K562 (cell line): ENCODE data around the gene CDC42SE2. TPM values are rescaled to one million over a fixed set of nuclear protein-coding genes. Genes with fewer than 3 reads are reported as not detected.

Experiments used
- ATAC-seq: fragments of 200-7000 bp; cut with Tn5 transposase; 3 replicates; pipeline ENCODE4 v1.9.1; 2020; ENCODE audit warnings: moderate library complexity
- BruUV-seq: library from RNA; stranded (reverse); fragments of 400-500 nt; replicated peaks from 2 replicates; lab custom pipeline; 2021; lab: Mats Ljungman, UMichigan
- CTCF ChIA-PET: fragments of 300-600 bp; formaldehyde crosslinking; extraction: SDS; loops from one replicate; lab custom pipeline; 2021; ENCODE audit warnings: low intra/inter-chr PET ratio; lab: Yijun Ruan, JAX
- POLR2A ChIA-PET: fragments of 300-600, 350-650 bp; sonication (Branson Sonifier 250); formaldehyde crosslinking; extraction: SDS; loops from one replicate; lab custom pipeline; 2021; ENCODE audit warnings: antibody characterized with exemption, inconsistent platforms; lab: Yijun Ruan, JAX
- DNase-seq, 4 experiments: peaks; one replicate each; pipeline versions ENCODE4 v3.0.0 to v3.0.0-alpha.2; 2011 to 2018; ENCODE audit warnings: low spot score in 3 of 4, mixed read lengths in 3 of 4; ENCODE audit errors: extremely low read depth in 1 of 4
- FAIRE-seq: peaks from 2 replicates; lab custom pipeline; 2011; peaks lifted over from hg19 to GRCh38; lab: Jason Lieb, UNC
- H2AFZ ChIP-seq: 2 replicates; pipeline ENCODE4 v1.6.0; 2011; ENCODE audit warnings: low read depth, low read length, control low read depth, inconsistent platforms
- H3K27ac ChIP-seq: fragments of 200-600 bp; 3 replicates; pipeline ENCODE4 v1.8.0; 2011; ENCODE audit warnings: low read depth, mild to moderate bottlenecking, control low read depth, inconsistent platforms, low read length, moderate library complexity, mixed read lengths; ENCODE audit errors: extremely low read depth
- H3K27me3 ChIP-seq, 2 experiments: fragments of 300-600 bp in 1 of 2; 2 replicates in 1 of 2; 3 replicates in 1 of 2; pipeline versions ENCODE4 v1.6.0 to v1.8.0; 2011; ENCODE audit warnings: inconsistent platforms in 2 of 2, low read length in 2 of 2, mild to moderate bottlenecking in 1 of 2, mixed read lengths in 1 of 2, moderate library complexity in 1 of 2; ENCODE audit not compliant: control insufficient read depth in 2 of 2, insufficient read depth in 2 of 2
- H3K36me3 ChIP-seq: fragments of 300-600 bp; 3 replicates; pipeline ENCODE4 v1.8.0; 2011; ENCODE audit warnings: mild to moderate bottlenecking, low read length, inconsistent platforms; ENCODE audit not compliant: control insufficient read depth, insufficient read depth
- H3K4me1 ChIP-seq, 2 experiments: fragments of 200-600 bp in 1 of 2; replicated peaks in 1 of 2; 2 replicates in 1 of 2; 3 replicates in 1 of 2; pipeline versions ENCODE4 v1.5.1 to v1.8.0; 2011; ENCODE audit warnings: inconsistent platforms in 2 of 2, low read length in 2 of 2, mild to moderate bottlenecking in 1 of 2, mixed read lengths in 1 of 2, moderate library complexity in 1 of 2; ENCODE audit not compliant: control insufficient read depth in 2 of 2, insufficient read depth in 2 of 2
- H3K4me2 ChIP-seq: 2 replicates; pipeline ENCODE4 v1.6.1; 2011; ENCODE audit warnings: low read length, control low read depth, inconsistent platforms, mixed read lengths; ENCODE audit not compliant: insufficient read depth
- H3K4me3 ChIP-seq: fragments of 200-600 bp; sonication (generic), shearing (Covaris generic); 2 replicates; pipeline ENCODE4 v1.5.1; 2016; ENCODE audit warnings: control low read depth, inconsistent platforms
- H3K79me2 ChIP-seq: fragments of 200-600 bp; 3 replicates; pipeline ENCODE4 v1.8.0; 2011; ENCODE audit warnings: low read length, inconsistent platforms; ENCODE audit not compliant: control insufficient read depth, insufficient read depth
- H3K9ac ChIP-seq, 2 experiments: 2 replicates each; pipeline versions ENCODE4 v1.6.0 to v1.6.1; 2011; ENCODE audit warnings: low read depth in 2 of 2, low read length in 2 of 2, control low read depth in 1 of 2, inconsistent platforms in 1 of 2, mild to moderate bottlenecking in 1 of 2, mixed read lengths in 1 of 2; ENCODE audit not compliant: insufficient read depth in 1 of 2
- H3K9me1 ChIP-seq: one replicate; pipeline ENCODE4 v1.6.0; 2011; ENCODE audit warnings: inconsistent platforms, mild to moderate bottlenecking, low read length, moderate library complexity; ENCODE audit not compliant: control insufficient read depth, insufficient read depth
- H3K9me3 ChIP-seq: replicated peaks from 2 replicates; pipeline ENCODE4 v1.5.1; 2011; ENCODE audit warnings: low read depth, low read length, inconsistent platforms; ENCODE audit not compliant: control insufficient read depth, insufficient read depth
- H4K20me1 ChIP-seq: replicated peaks from 2 replicates; pipeline ENCODE4 v1.6.1; 2011; ENCODE audit warnings: low read length, inconsistent platforms, mixed read lengths; ENCODE audit not compliant: control insufficient read depth, insufficient read depth
- CBX5 ChIP-seq: IDR thresholded peaks from 2 replicates; pipeline ENCODE4 v1.6.1; 2014; ENCODE audit warnings: low read depth, borderline replicate concordance
- FOXM1 ChIP-seq, 2 experiments: fragments of 450-650 bp in 1 of 2; sonication (generic) in 1 of 2; formaldehyde crosslinking in 1 of 2; IDR thresholded peaks; 2 replicates each; pipeline versions ENCODE4 v1.6.1 to v1.9.0; 2017 to 2022; ENCODE audit warnings: low read depth in 2 of 2, mild to moderate bottlenecking in 2 of 2, missing genetic modification reagents in 1 of 2, moderate library complexity in 1 of 2
- MEF2A ChIP-seq: IDR thresholded peaks from 2 replicates; pipeline ENCODE4 v1.6.1; 2011; ENCODE audit warnings: low read depth, mild to moderate bottlenecking, low read length, moderate library complexity; ENCODE audit not compliant: control insufficient read depth
- NCOA4 ChIP-seq: fragments of 450-650 bp; IDR thresholded peaks from 2 replicates; pipeline ENCODE4 v1.6.1; 2018; ENCODE audit warnings: mild to moderate bottlenecking; ENCODE audit not compliant: partially characterized antibody
- NR1H2 ChIP-seq: sonication (generic); formaldehyde crosslinking; IDR thresholded peaks from 2 replicates; pipeline ENCODE4 v1.4.0; 2020; ENCODE audit warnings: mild to moderate bottlenecking, missing genetic modification reagents
- TAF15 ChIP-seq: fragments of 200-400 bp; formaldehyde crosslinking; IDR thresholded peaks from 2 replicates; pipeline ENCODE4 v1.6.1; 2017; ENCODE audit warnings: mild to moderate bottlenecking, low read depth, low read length, moderate library complexity
- TARDBP ChIP-seq: fragments of 450-650 bp; IDR thresholded peaks from 2 replicates; pipeline ENCODE4 v1.6.1; 2016
- ZNF778 ChIP-seq: fragments of 450-650 bp; formaldehyde crosslinking; IDR thresholded peaks from 2 replicates; pipeline ENCODE4 v1.4.0; 2020; ENCODE audit warnings: mild to moderate bottlenecking, moderate library complexity
- WGBS: fragments of 100-300 bp; shearing (Covaris generic); methylation state at CpG from one replicate; pipeline ENCODE4 v1.1.6; 2016; ENCODE audit warnings: low coverage, mixed read lengths; ENCODE audit not compliant: insufficient coverage; ENCODE audit errors: missing lambda C conversion rate; 5-methylcytosine and 5-hydroxymethylcytosine counted together
- in situ Hi-C: fragments of 300-500 bp; cut with MboI; formaldehyde crosslinking; loops from 4 replicates; pipeline ENCODE4 v1.15.0; 2018; ENCODE audit warnings: inconsistent platforms, mixed read lengths
- intact Hi-C: fragments of 100-400 bp; cut with micrococcal nuclease; formaldehyde crosslinking; loops from 2 replicates; pipeline ENCODE4 v1.14.2; 2022
- polyA plus RNA-seq, 8 experiments: library from polyadenylated mRNA; depleted of rRNA in 4 of 8; stranded (reverse) in 5 of 8; unstranded in 3 of 8; fragments of >200 nt; fragmentation: Nextera tagmentation in 2 of 8; fragmentation: Illumina TruSeq in 1 of 8; extraction: Ambion mirVana in 2 of 8; extraction: Trizol in 1 of 8; gene quantifications; 2 replicates each; pipeline versions ENCODE4 v1.2.1 to v1.2.3, GENCODE V29; 2011 to 2014; ENCODE audit warnings: inconsistent platforms in 1 of 8, missing spikeins in 1 of 8
- total RNA-seq, 7 experiments: library from RNA; depleted of rRNA in 6 of 7; stranded (reverse); fragments of >200 nt in 6 of 7; fragmentation: Illumina TruSeq in 2 of 7; extraction: Trizol in 2 of 7; gene quantifications; 2 replicates each; pipeline versions ENCODE4 v1.2.1 to v1.2.3, GENCODE V29; 2011 to 2021; ENCODE audit warnings: low replicate concordance in 1 of 7
- TF ChIP-seq, protein P1 (sequence below): fragments of 450-650 bp; IDR thresholded peaks from 2 replicates; pipeline ENCODE4 v1.7.1; 2018; ENCODE audit warnings: mild to moderate bottlenecking, low read depth; ENCODE audit not compliant: partially characterized antibody
- TF ChIP-seq, protein P2 (sequence below): sonication (generic); formaldehyde crosslinking; IDR thresholded peaks from 2 replicates; pipeline ENCODE4 v1.8.0; 2022; ENCODE audit warnings: mild to moderate bottlenecking, low read depth, missing genetic modification reagents
- TF ChIP-seq, protein P3 (sequence below), 3 experiments: IDR thresholded peaks in 2 of 3; conservative IDR thresholded peaks in 1 of 3; 2 replicates each; pipeline ENCODE4 v1.5.1; 2011 to 2012; ENCODE audit warnings: low read length in 3 of 3, mild to moderate bottlenecking in 3 of 3, control low read depth in 2 of 3, improper control_type of control experiment in 1 of 3, inconsistent platforms in 1 of 3, low read depth in 1 of 3, mixed read lengths in 1 of 3, moderate library complexity in 1 of 3; ENCODE audit not compliant: insufficient read depth in 2 of 3

Gene CDC42SE2
- total and polyA plus RNA-seq, 9 of the 15 experiments (the other 6 are each of a cell fraction or from before 2014, with no cell fraction given): 24.8 to 44.3 (median 32.7) TPM

DNA sequence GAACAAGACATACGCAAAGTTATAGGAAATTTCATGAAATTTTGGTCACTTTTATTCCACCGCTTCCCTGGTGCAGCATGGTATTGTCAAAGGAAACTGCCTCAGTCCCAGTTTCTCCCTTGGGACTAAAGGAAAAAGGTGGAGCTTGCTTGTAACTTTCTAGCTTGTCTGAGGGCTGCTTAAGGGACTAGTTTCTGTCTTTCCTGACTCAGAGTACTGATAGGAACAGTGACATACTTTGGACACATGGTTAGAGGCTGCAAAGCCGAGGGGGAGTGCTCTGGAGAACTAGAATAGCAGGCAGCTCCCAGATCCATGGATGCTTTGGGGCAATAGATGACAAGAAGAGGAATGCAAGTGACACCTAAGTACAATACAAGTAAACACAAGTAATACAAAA is 136.7 kb downstream of the CDC42SE2 start:
- Histone ChIP-seq H3K27me3 (no peaks in the 10 kb centered on the region), H4K20me1 (no peaks in the 10 kb centered on the region), H3K9me3 (0 out of 2 replicates have a peak, but pooled peaks cover 7% of the 10 kb centered on the region), H3K9me1 (no peaks in the 10 kb centered on the region), H3K9ac (no peak overlapping the region), H3K4me2 (no peak overlapping the region), H2AFZ (no peak overlapping the region), H3K4me3 (no peak overlapping the region), H3K79me2 (no peaks in the 10 kb centered on the region), H3K27ac (no peak overlapping the region), H3K36me3 (peaks cover 62% of the 10 kb centered on the region; the same call in 2 of the 3 replicates), H3K4me1 (no peaks in the 10 kb centered on the region)
- in situ Hi-C loops (no loop called here), intact Hi-C loops (no loop called here)
- ChIA-PET POLR2A (interaction anchor here (0.7 kb wide), 1 partner anchor 131 kb away, joined by 4 read pairs; no protein-coding TSS in a partner anchor), CTCF (no interaction called here)
- TF ChIP-seq, protein P1, sequence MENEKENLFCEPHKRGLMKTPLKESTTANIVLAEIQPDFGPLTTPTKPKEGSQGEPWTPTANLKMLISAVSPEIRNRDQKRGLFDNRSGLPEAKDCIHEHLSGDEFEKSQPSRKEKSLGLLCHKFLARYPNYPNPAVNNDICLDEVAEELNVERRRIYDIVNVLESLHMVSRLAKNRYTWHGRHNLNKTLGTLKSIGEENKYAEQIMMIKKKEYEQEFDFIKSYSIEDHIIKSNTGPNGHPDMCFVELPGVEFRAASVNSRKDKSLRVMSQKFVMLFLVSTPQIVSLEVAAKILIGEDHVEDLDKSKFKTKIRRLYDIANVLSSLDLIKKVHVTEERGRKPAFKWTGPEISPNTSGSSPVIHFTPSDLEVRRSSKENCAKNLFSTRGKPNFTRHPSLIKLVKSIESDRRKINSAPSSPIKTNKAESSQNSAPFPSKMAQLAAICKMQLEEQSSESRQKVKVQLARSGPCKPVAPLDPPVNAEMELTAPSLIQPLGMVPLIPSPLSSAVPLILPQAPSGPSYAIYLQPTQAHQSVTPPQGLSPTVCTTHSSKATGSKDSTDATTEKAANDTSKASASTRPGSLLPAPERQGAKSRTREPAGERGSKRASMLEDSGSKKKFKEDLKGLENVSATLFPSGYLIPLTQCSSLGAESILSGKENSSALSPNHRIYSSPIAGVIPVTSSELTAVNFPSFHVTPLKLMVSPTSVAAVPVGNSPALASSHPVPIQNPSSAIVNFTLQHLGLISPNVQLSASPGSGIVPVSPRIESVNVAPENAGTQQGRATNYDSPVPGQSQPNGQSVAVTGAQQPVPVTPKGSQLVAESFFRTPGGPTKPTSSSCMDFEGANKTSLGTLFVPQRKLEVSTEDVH: no peak
- TF ChIP-seq MEF2A: no peak
- TF ChIP-seq NCOA4: no peak
- no peak for TF ChIP-seq NR1H2
- TF ChIP-seq, protein P2, sequence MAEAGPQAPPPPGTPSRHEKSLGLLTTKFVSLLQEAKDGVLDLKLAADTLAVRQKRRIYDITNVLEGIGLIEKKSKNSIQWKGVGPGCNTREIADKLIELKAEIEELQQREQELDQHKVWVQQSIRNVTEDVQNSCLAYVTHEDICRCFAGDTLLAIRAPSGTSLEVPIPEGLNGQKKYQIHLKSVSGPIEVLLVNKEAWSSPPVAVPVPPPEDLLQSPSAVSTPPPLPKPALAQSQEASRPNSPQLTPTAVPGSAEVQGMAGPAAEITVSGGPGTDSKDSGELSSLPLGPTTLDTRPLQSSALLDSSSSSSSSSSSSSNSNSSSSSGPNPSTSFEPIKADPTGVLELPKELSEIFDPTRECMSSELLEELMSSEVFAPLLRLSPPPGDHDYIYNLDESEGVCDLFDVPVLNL (CRISPR knock-in tag): no peak
- no peak for TF ChIP-seq ZNF778 (CRISPR knock-in tag)
- no peak for TF ChIP-seq TAF15
- TF ChIP-seq CBX5: no peak
- no peak for TF ChIP-seq TARDBP
- TF ChIP-seq, protein P3, sequence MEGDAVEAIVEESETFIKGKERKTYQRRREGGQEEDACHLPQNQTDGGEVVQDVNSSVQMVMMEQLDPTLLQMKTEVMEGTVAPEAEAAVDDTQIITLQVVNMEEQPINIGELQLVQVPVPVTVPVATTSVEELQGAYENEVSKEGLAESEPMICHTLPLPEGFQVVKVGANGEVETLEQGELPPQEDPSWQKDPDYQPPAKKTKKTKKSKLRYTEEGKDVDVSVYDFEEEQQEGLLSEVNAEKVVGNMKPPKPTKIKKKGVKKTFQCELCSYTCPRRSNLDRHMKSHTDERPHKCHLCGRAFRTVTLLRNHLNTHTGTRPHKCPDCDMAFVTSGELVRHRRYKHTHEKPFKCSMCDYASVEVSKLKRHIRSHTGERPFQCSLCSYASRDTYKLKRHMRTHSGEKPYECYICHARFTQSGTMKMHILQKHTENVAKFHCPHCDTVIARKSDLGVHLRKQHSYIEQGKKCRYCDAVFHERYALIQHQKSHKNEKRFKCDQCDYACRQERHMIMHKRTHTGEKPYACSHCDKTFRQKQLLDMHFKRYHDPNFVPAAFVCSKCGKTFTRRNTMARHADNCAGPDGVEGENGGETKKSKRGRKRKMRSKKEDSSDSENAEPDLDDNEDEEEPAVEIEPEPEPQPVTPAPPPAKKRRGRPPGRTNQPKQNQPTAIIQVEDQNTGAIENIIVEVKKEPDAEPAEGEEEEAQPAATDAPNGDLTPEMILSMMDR (IDR thresholded peaks at IDR 0.05 in 2 of 3, conservative IDR thresholded peaks at IDR 0.05 in 1 of 3; ENCODE audit: insufficient read depth in 2 of 3, low read depth in 1 of 3, low read length in 3 of 3): no peak
- TF ChIP-seq FOXM1 (IDR thresholded peaks at IDR 0.05; ENCODE audit: low read depth): no peak
- TF ChIP-seq FOXM1 (CRISPR knock-in tag; IDR thresholded peaks at IDR 0.05; ENCODE audit: low read depth): no peak
- no peak for DNase-seq
- 98% methylated on average over 3 of the region's 3 CpGs for WGBS
- no peak for ATAC-seq
- BruUV-seq: no TSS peak
- FAIRE-seq: no peak
